ENCODE results near the gene CABCOCO1. TPM values are rescaled to one million over a fixed set of nuclear protein-coding genes. Genes with fewer than 3 reads are reported as not detected.

CABCOCO1 gene
- polyA plus RNA-seq, 3 donors from 2014 or later, result not detected

DNA sequence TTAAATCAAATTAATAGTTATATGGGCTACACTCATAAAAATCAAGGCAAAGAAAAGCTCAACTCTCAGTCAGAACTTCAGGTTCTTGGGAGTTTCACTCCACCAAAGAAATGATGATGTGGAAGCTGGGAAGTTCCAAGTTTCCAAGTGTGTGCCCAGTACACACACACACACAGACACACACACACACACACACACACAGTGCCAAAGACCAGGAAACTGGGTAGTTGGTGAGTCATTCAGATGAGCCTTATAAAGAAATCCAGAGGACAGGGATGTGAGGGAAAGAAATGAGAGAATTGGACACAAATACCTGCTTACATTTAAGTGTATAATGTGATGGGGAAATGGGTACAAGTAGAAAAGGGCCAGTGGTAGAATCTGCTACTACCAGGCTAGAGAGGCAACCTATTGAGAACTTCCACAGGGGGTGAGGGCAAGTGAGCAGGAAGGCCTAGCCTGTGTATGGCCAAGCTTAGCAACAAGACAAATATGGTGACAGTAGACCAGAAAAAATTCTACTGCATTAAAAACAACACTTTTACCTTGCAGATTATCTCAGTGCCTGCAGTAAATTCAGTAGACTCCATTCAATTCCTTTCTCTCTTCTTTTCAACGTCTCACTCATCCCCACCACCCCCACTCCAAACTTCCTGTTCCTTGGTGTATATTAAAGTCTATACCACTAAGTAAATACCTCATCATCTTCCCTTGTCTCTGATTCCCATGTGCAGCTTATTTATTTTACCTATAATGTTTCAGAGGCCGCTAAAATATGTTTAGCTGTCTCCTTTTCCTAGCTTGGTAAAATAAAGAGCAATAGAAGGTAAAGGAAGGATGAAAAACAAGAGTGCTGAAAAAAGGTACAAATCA lies 95.0 kb downstream of the CABCOCO1 start:
- Mint-ChIP-seq H3K27me3 (ENCODE audit: low read depth in 3 of 3) (peaks cover 0 to 3% (median 0%) of the 10 kb centered on the region in 3 donors), H3K27ac (no peak overlapping the region), H3K36me3 (no peaks in the 10 kb centered on the region), H3K4me3 (no peak overlapping the region), H3K4me1 (peaks cover 4 to 7% of the 10 kb centered on the region in 2 donors), H3K9me3 (no peaks in the 10 kb centered on the region)
- DNase-seq, result no peak

DNA sequence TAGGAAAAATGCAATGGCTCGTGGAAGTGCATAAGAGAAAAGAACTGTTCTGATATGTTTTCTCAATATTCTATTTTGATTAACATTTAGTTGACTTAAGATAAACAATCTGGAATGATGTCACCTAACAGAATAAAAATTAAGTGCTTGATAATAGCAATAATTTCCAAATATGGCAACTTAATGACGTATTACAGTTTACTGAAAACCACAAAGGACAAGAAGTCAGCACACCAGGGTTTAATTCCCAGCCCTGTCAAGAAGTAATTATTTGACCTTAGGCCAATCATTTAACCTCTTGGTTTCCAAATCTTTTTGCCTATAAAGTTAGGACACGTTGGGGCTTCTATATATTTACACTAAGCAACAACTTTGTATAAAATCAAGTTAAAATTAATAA lies 95.7 kb downstream of the CABCOCO1 start:
- Mint-ChIP-seq H3K9me3 (no peaks in the 10 kb centered on the region), H3K36me3 (no peaks in the 10 kb centered on the region)

GRCh38 chr10:61759751-61760150 lies 97.0 kb downstream of the CABCOCO1 start:
- H3K36me3 Mint-ChIP-seq, result no peaks in the 10 kb centered on the region
- no peak overlapping the region for H3K27ac Mint-ChIP-seq
- no peaks in the 10 kb centered on the region for H3K9me3 Mint-ChIP-seq
- H3K4me1 Mint-ChIP-seq, result no peaks in the 10 kb centered on the region
- H3K4me3 Mint-ChIP-seq, result no peak overlapping the region
- peaks cover 0 to 3% (median 0%) of the 10 kb centered on the region in 3 donors for H3K27me3 Mint-ChIP-seq (ENCODE audit: low read depth in 3 of 3)
- no peak for DNase-seq

More for the DNA sequence above, 95.7 kb downstream of the CABCOCO1 start:
- Mint-ChIP-seq H3K4me1 (peaks cover 1 to 2% of the 10 kb centered on the region in 2 donors), H3K4me3 (no peak overlapping the region), H3K27me3 (ENCODE audit: low read depth in 3 of 3) (peaks cover 0 to 3% (median 0%) of the 10 kb centered on the region in 3 donors), H3K27ac (no peak overlapping the region)
- DNase-seq, result no peak

DNA sequence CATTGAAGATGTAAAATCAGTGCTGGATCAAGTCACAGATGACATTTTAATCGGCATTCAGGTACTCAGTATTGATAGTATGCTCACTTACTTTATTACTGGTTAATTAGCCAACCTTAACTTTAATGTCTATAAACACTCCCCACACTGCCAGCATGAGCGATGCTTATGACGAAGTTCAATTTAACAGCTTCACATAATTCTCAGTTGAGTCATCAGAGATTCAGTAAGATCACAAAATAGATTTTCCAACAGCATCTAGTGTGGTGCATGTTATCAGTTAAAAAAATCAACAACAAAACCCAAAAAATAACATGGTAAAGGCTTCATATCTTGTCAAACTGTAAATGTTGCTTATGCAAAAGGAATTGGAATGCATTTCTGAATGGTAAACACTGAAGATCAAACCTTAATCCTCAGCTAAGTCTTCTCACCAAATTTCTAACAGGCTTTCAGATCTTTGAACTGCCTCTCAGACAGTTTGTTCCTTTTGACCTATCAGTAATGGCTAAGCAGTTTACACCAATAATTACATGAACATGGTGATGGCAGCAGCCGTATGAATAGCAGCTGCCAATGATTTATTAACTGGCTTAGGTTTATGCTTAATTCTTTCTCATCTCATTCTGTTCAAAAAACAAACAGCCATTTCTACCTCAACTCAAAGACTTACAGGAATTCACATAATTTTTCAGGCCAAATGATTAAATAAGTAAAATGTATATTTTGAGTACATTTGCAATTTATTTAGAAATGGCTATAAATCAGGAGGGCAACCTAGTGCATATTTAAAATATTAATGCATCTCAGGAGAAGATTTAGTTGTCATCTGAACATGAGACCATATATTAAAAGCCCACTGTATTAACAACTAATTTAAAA lies 98.5 kb downstream of the CABCOCO1 start:
- no peak overlapping the region for H3K4me3 Mint-ChIP-seq
- H3K9me3 Mint-ChIP-seq, result no peaks in the 10 kb centered on the region
- peaks cover 8 to 14% of the 10 kb centered on the region in 2 donors for H3K4me1 Mint-ChIP-seq
- no peaks in the 10 kb centered on the region for H3K36me3 Mint-ChIP-seq
- peaks cover 0 to 3% (median 0%) of the 10 kb centered on the region in 3 donors for H3K27me3 Mint-ChIP-seq (ENCODE audit: low read depth in 3 of 3)
- no peak overlapping the region for H3K27ac Mint-ChIP-seq
- DNase-seq, result no peak

DNA sequence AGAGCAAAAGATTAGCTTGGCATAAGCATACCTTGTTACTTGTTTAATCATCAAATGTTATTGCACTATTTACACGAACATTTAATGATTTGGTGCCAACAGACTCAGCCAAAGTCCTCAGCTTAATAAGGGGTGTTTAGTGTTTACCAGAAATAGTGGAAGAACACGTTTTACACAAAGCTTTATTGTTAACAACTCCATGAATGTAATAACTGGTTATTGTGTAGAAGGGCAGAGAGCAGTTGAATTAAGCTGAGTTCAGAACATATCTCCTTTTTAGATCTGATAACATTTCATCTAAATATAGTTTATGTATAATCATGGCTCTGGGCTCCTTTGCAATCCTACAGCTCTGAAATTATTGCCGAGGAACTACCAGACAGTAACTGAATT lies 99.1 kb downstream of the CABCOCO1 start:
- Mint-ChIP-seq H3K27me3 (ENCODE audit: low read depth in 3 of 3) (peaks cover 0 to 3% (median 0%) of the 10 kb centered on the region in 3 donors), H3K4me3 (no peak overlapping the region), H3K27ac (no peak overlapping the region), H3K9me3 (no peaks in the 10 kb centered on the region), H3K36me3 (no peaks in the 10 kb centered on the region), H3K4me1 (peaks cover 9 to 18% of the 10 kb centered on the region in 2 donors)
- no peak for DNase-seq

GRCh38 chr10:61763778-61764177 lies 101.0 kb downstream of the CABCOCO1 start:
- Mint-ChIP-seq H3K4me1 (peaks cover 9 to 18% of the 10 kb centered on the region in 2 donors), H3K9me3 (no peaks in the 10 kb centered on the region), H3K36me3 (no peaks in the 10 kb centered on the region), H3K27me3 (ENCODE audit: low read depth in 3 of 3) (peaks cover 0 to 3% (median 2%) of the 10 kb centered on the region in 3 donors), H3K27ac (no peak overlapping the region), H3K4me3 (no peak overlapping the region)
- DNase-seq, result no peak

DNA sequence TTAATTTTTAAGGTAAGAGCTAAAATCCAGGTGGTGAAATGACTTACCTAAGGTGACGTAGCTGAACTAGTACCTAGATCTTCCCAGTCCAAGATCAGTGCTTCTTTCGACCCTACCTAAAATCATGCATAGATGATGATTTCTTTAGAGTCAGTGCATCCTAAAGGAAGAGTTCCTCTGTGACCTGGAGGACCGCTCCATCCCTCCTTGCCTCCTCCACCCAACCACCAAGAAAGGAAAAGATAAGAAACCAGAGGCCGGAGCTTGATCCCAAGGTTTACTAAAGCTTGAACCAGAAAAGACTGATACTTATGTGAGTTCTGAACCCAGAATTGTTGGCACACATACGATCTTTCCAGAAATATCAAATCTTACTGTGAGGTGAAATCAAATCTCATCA lies 101.8 kb downstream of the CABCOCO1 start:
- H3K27me3 Mint-ChIP-seq (ENCODE audit: low read depth in 3 of 3), result peaks cover 0 to 3% (median 2%) of the 10 kb centered on the region in 3 donors
- no peak for DNase-seq
- H3K9me3 Mint-ChIP-seq, result no peaks in the 10 kb centered on the region
- no peak overlapping the region for H3K4me3 Mint-ChIP-seq
- no peak overlapping the region for H3K27ac Mint-ChIP-seq
- peaks cover 9 to 18% of the 10 kb centered on the region in 2 donors for H3K4me1 Mint-ChIP-seq
- H3K36me3 Mint-ChIP-seq, result no peaks in the 10 kb centered on the region

GRCh38 chr10:61765176-61766087 lies 102.7 kb downstream of the CABCOCO1 start:
- Mint-ChIP-seq H3K36me3 (no peaks in the 10 kb centered on the region), H3K27ac (peak overlapping the region; percentile 1 to 71 (median 28)), H3K4me1 (peaks cover 9 to 18% of the 10 kb centered on the region in 2 donors), H3K4me3 (peak overlapping the region in 4 of 5 donors; percentile 8 to 51 (median 22)), H3K27me3 (ENCODE audit: low read depth in 3 of 3) (peaks cover 0 to 2% (median 0%) of the 10 kb centered on the region in 3 donors), H3K9me3 (no peaks in the 10 kb centered on the region)
- DNase-seq, result peak; percentile 5 to 10 (median 9)

- H3K27ac Mint-ChIP-seq, result no peak overlapping the region
- H3K4me1 Mint-ChIP-seq, result peaks cover 9 to 18% of the 10 kb centered on the region in 2 donors
- H3K36me3 Mint-ChIP-seq, result no peaks in the 10 kb centered on the region
- DNase-seq, result no peak
- H3K4me3 Mint-ChIP-seq, result no peak overlapping the region
- peaks cover 0 to 2% (median 0%) of the 10 kb centered on the region in 3 donors for H3K27me3 Mint-ChIP-seq (ENCODE audit: low read depth in 3 of 3)
- no peaks in the 10 kb centered on the region for H3K9me3 Mint-ChIP-seq
Observed at GRCh38 chr10:61766927-61767326, 104.2 kb downstream of the CABCOCO1 start.

GRCh38 chr10:61774031-61774430 lies 111.3 kb downstream of the CABCOCO1 start:
- H3K36me3 Mint-ChIP-seq, result no peaks in the 10 kb centered on the region

DNA sequence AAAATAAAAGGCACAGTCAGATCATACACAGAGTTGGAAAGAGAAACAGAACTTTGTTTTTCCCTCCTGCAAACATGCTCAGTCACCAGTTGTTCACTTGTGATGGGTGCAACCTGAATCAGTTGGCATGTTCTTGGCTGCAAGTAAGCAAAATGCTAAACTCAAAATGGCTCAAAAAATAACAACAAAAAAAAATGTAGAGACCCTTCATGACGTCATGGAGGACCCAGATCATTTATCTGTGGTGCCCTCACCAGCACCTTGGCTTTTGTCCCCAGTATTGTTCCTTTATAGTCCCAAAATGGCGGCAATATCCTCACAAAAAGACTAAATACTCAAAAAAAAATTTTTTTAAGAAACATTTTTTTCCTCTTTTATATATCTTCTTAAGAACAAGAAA lies 112.4 kb downstream of the CABCOCO1 start:
- Mint-ChIP-seq H3K4me1 (peaks cover 4 to 6% of the 10 kb centered on the region in 2 donors), H3K36me3 (no peaks in the 10 kb centered on the region), H3K9me3 (no peaks in the 10 kb centered on the region), H3K27ac (no peak overlapping the region), H3K4me3 (no peak overlapping the region), H3K27me3 (ENCODE audit: low read depth in 3 of 3) (peaks cover 0 to 2% (median 0%) of the 10 kb centered on the region in 3 donors)
- DNase-seq, result no peak

More at GRCh38 chr10:61774031-61774430, 111.3 kb downstream of the CABCOCO1 start:
- Mint-ChIP-seq H3K27me3 (ENCODE audit: low read depth in 3 of 3) (peaks cover 0 to 2% (median 0%) of the 10 kb centered on the region in 3 donors), H3K4me1 (no peaks in the 10 kb centered on the region), H3K4me3 (no peak overlapping the region), H3K9me3 (no peaks in the 10 kb centered on the region), H3K27ac (no peak overlapping the region)
- DNase-seq, result no peak

DNA sequence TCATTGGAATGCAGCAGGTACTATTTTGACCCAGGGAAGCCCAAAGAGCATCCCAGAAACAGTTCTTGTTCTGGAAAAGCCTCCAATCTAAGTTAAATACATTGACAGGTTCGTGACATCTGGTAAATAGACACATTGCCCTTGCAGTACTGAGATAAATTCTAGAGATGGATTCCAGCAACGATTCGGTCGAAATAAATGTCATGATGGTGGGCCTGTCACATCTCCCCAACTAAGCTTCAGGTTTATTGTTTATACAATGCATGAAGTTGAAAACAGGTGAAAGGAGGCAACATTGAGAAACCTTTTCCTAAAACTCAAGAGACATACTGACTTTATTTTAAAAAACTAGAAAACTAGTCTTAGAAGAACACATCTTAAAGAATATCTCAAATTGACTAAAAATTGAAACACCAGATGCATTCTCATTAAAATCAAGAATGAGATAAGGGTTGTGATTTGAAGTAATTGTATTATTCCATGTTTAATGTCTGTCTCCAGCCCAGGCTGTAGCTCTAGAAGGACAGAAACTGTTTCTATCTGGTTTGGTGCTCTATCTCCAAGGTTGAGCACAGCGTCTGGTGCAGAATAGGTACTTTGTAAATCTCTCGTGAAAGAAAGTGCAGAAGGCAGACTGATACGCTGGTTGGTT lies 114.0 kb downstream of the CABCOCO1 start:
- H3K36me3 Mint-ChIP-seq, result no peaks in the 10 kb centered on the region
- no peak overlapping the region for H3K27ac Mint-ChIP-seq
- peaks cover 0 to 2% (median 0%) of the 10 kb centered on the region in 3 donors for H3K27me3 Mint-ChIP-seq (ENCODE audit: low read depth in 3 of 3)
- peaks cover 6 to 12% of the 10 kb centered on the region in 2 donors for H3K4me1 Mint-ChIP-seq
- DNase-seq, result no peak
- no peak overlapping the region for H3K4me3 Mint-ChIP-seq
- no peaks in the 10 kb centered on the region for H3K9me3 Mint-ChIP-seq

All from immature natural killer cell (primary cell).